ENCODE data around the gene CIB4. TPM values are rescaled to one million over a fixed set of nuclear protein-coding genes. Genes with fewer than 3 reads are reported as not detected.

The CIB4 gene
- total RNA-seq, 4 donors from 2014 or later: not detected

DNA sequence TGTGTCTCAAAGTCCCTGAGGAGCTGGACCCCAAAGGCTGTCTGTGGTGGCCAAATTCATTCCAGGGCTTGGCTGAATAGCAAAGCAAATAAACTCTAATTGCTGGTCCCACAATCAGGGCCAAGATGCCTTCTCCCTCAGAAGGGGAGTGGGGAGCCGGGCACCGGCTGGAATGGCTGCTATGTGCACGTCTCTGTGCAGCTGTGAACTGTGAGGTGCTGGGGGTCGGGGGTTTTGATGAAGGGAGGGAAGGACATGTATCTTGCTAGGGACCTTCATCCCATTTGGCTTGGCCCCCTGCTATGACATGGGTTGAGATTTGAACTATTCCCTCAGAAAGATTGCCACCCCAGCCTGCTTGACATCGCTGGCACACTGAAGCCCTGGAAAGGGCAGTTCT is 60.4 kb downstream of the CIB4 start:
- no peaks in the 10 kb centered on the region for H3K9me3 ChIP-seq
- in situ Hi-C loops (cut with MboI; ENCODE audit: low pct_ligation_motif_present in 1 of 4, low pct_unique_long_range_greater_than_20kb in 1 of 4, low sequenced_read_pairs in 3 of 4): no loop called here
- no peaks in the 10 kb centered on the region for H3K4me1 ChIP-seq
- DNase-seq: no peak
- WGBS, 2 donors (ENCODE audit: low coverage in 1 of 2): 89% methylated on average over 5 of the region's 5 CpGs; no CpG with 5 or more reads in 1 of the 2 donors
- H3K4me3 ChIP-seq: no peak overlapping the region
- peaks cover 11% of the 10 kb centered on the region for H3K27me3 ChIP-seq
- intact Hi-C loops (cut with DNase I; ENCODE audit: low total_unique reads): no loop called here
- H3K27ac ChIP-seq: no peak overlapping the region
- no peaks in the 10 kb centered on the region for H3K36me3 ChIP-seq
- TF ChIP-seq POLR2A (IDR thresholded peaks at IDR 0.05) (no peak), EP300 (IDR thresholded peaks at IDR 0.05; ENCODE audit: low read depth) (no peak), POLR2AphosphoS5 (IDR thresholded peaks at IDR 0.05) (no peak)
- TF ChIP-seq, protein P1, sequence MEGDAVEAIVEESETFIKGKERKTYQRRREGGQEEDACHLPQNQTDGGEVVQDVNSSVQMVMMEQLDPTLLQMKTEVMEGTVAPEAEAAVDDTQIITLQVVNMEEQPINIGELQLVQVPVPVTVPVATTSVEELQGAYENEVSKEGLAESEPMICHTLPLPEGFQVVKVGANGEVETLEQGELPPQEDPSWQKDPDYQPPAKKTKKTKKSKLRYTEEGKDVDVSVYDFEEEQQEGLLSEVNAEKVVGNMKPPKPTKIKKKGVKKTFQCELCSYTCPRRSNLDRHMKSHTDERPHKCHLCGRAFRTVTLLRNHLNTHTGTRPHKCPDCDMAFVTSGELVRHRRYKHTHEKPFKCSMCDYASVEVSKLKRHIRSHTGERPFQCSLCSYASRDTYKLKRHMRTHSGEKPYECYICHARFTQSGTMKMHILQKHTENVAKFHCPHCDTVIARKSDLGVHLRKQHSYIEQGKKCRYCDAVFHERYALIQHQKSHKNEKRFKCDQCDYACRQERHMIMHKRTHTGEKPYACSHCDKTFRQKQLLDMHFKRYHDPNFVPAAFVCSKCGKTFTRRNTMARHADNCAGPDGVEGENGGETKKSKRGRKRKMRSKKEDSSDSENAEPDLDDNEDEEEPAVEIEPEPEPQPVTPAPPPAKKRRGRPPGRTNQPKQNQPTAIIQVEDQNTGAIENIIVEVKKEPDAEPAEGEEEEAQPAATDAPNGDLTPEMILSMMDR (IDR thresholded peaks at IDR 0.05): no peak

DNA sequence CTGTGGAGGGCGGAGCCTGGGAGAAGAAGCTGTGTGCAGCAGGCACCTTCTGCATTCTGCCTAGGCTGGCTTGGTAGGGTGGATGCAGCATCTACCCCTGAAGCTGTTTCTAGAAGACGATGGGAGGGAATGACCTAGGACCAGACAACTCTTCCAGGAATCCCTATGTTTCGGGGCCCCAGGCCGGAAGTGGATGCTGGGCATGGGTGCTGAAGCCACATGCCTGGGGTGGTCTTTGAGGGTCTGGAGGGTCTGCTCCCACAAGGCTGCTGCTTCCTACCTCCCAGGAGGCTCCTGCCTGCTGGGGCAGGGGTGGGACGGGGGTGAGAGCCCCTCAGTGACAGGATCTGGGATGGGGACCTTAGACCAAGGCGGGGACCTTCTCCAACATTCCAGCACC is 61.0 kb downstream of the CIB4 start:
- in situ Hi-C loops (cut with MboI; ENCODE audit: low pct_ligation_motif_present in 1 of 4, low pct_unique_long_range_greater_than_20kb in 1 of 4, low sequenced_read_pairs in 3 of 4) (no loop called here), intact Hi-C loops (cut with DNase I; ENCODE audit: low total_unique reads) (no loop called here)
- Histone ChIP-seq H3K36me3 (no peaks in the 10 kb centered on the region), H3K9me3 (no peaks in the 10 kb centered on the region), H3K4me1 (no peaks in the 10 kb centered on the region), H3K27me3 (peaks cover 7% of the 10 kb centered on the region), H3K27ac (no peak overlapping the region), H3K4me3 (no peak overlapping the region)
- TF ChIP-seq POLR2AphosphoS5 (IDR thresholded peaks at IDR 0.05): no peak
- TF ChIP-seq, protein P1 (IDR thresholded peaks at IDR 0.05): no peak
- no peak for TF ChIP-seq EP300 (IDR thresholded peaks at IDR 0.05; ENCODE audit: low read depth)
- no peak for TF ChIP-seq POLR2A (IDR thresholded peaks at IDR 0.05)
- no peak for DNase-seq
- 83% methylated on average over 6 of the region's 6 CpGs; no CpG with 5 or more reads in 1 of the 2 donors for WGBS, 2 donors (ENCODE audit: low coverage in 1 of 2)

DNA sequence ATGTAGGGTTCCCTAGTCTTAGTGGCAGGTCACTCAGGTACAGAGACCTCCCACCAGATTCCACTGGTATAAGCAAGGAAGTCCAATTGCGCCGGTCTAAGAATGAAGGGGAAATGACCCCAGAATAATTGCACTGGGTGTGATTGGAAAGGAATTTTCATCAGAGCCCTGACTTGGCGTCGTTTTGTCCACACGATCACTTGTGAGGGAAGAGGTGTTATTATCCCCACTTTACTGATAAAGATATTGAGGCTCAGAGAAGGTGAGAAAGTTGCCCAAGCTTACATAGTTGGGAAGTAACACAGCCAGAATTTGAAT is 61.5 kb downstream of the CIB4 start:
- DNase-seq: no peak
- Histone ChIP-seq H3K4me3 (no peak overlapping the region), H3K27ac (no peak overlapping the region), H3K4me1 (no peaks in the 10 kb centered on the region), H3K36me3 (no peaks in the 10 kb centered on the region), H3K9me3 (no peaks in the 10 kb centered on the region), H3K27me3 (peaks cover 6% of the 10 kb centered on the region)
- WGBS, 2 donors (ENCODE audit: low coverage in 1 of 2): 79% methylated on average over 5 of the region's 5 CpGs; no CpG with 5 or more reads in 1 of the 2 donors
- in situ Hi-C loops (cut with MboI; ENCODE audit: low pct_ligation_motif_present in 1 of 4, low pct_unique_long_range_greater_than_20kb in 1 of 4, low sequenced_read_pairs in 3 of 4) (no loop called here), intact Hi-C loops (cut with DNase I; ENCODE audit: low total_unique reads) (no loop called here)
- TF ChIP-seq, protein P1 (IDR thresholded peaks at IDR 0.05): no peak
- TF ChIP-seq POLR2A (IDR thresholded peaks at IDR 0.05): no peak
- TF ChIP-seq EP300 (IDR thresholded peaks at IDR 0.05; ENCODE audit: low read depth): no peak
- no peak for TF ChIP-seq POLR2AphosphoS5 (IDR thresholded peaks at IDR 0.05)

DNA sequence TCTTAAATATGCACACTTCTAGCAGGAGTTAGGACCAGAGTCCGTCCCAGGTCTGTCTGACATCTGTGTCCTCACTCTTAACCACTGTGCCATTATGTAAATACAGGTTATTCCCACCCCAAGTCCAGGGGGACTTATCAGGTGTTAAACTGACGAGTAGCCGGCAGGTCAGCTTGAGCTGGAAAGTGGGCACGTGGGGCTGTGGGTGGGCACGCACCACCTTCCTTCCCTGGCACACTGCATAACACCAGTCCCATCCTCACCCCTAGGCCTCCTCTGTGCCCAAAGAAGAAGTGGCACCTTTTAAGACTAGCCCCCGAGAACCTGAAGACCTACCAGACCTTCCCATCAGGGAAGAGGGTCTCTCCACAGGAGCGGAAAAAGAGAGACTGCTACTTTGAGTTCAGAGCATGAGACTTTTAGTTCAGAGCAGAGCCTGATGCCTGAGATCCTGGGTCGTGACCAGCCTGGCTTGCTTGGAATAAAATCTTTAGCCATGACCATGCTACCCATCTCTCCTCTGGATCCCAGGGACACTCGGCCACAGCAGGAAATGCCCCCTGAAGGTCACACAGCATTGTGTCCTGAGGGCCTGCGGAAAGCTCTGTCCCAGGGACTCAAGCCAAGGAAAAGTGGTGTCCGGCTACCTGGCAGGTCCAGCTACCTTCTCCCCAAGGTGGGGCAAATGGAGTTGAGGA is 62.0 kb downstream of the CIB4 start:
- Histone ChIP-seq H3K27ac (no peak overlapping the region), H3K9me3 (no peaks in the 10 kb centered on the region), H3K27me3 (peaks cover 1% of the 10 kb centered on the region), H3K4me3 (no peak overlapping the region), H3K36me3 (no peaks in the 10 kb centered on the region), H3K4me1 (no peaks in the 10 kb centered on the region)
- DNase-seq: no peak
- WGBS, 2 donors (ENCODE audit: low coverage in 1 of 2): 89% methylated on average over 11 of the region's 11 CpGs; no CpG with 5 or more reads in 1 of the 2 donors
- intact Hi-C loops (cut with DNase I; ENCODE audit: low total_unique reads): no loop called here
- no peak for TF ChIP-seq EP300 (IDR thresholded peaks at IDR 0.05; ENCODE audit: low read depth)
- no peak for TF ChIP-seq POLR2AphosphoS5 (IDR thresholded peaks at IDR 0.05)
- TF ChIP-seq, protein P1 (IDR thresholded peaks at IDR 0.05): no peak
- no peak for TF ChIP-seq POLR2A (IDR thresholded peaks at IDR 0.05)
- in situ Hi-C loops (cut with MboI; ENCODE audit: low pct_ligation_motif_present in 1 of 4, low pct_unique_long_range_greater_than_20kb in 1 of 4, low sequenced_read_pairs in 3 of 4): no loop called here

Data from transverse colon (tissue), 4 donors.